ENCODE measurements around the gene GRAPL.
A peak's percentile ranks its signal among the peaks of the same experiment; 100 is the strongest.
"Not testable (repeated sequence)": the region's sequence is repeated elsewhere in the genome, so short reads cannot be mapped to it uniquely, and the experiment has no call there.

GRAPL gene

DNA sequence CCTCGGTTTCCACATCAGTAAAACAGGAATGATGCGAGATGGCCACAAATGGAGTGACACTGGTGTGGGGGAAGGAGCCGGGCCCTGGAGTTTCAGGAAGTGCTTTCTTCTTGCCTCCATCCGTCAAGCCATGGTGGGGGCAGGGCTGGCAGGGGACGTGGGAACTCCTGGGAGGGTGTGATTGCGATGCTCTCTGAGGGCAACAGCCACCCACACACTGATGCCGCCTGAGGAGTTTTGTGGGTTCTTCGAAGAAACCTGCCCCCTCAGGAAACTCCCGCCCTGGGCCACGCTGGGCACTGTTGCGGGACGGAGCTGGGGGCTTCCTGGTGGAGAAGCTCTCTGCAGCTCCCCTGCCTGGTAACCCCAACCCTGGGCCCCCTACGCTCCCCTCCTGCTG lies 8.0 kb downstream of the GRAPL start:
- peak; percentile 92 for FAIRE-seq
- not testable (repeated sequence) for DNase-seq (ENCODE audit: insufficient read length)

GRCh38 chr17:19136138-19136537 lies 8.7 kb downstream of the GRAPL start:
- DNase-seq (ENCODE audit: insufficient read length); FAIRE-seq: not testable (repeated sequence)

DNA sequence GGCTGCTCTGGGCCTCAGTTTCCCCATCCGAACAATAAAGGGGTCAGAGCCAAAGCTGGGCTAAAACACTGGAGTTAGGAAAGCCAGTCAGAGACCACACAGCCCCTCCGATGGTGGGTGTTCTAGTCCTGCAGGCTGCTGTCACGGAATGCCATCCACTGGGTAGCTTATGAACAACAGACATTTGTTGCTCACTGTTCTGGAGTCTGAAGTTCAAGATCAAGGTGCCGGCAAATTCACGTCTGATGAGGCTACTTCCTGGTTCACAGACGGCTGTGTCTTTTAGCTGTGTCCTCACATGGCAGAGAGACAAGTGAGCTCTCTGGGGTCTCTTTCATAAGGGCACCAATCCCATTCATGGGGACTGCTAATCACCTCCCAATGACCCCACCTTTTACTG lies 9.2 kb downstream of the GRAPL start:
- not testable (repeated sequence) for DNase-seq (ENCODE audit: insufficient read length); FAIRE-seq

DNA sequence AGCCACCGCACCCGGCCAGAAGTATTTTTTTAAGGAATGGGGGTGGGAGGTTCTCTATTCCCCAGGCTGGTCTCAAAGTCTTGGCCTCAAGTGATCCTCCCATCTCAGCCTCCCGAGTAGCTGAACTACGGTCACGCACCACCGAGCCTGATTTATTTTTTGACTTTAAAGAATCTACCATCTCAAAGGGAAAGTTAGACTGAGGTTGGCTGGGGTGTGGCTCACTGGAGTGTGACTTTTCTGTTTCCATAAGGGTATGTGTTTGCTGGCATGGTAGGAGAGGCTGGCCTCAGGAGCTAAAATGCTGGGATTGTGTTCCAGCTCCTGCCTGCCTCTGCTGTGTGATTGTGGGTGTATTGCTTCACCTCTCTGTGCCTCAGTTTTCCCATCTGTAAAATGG lies 10.6 kb downstream of the GRAPL start:
- not testable (repeated sequence) for DNase-seq (ENCODE audit: insufficient read length)
- peak; percentile 85 for FAIRE-seq

DNA sequence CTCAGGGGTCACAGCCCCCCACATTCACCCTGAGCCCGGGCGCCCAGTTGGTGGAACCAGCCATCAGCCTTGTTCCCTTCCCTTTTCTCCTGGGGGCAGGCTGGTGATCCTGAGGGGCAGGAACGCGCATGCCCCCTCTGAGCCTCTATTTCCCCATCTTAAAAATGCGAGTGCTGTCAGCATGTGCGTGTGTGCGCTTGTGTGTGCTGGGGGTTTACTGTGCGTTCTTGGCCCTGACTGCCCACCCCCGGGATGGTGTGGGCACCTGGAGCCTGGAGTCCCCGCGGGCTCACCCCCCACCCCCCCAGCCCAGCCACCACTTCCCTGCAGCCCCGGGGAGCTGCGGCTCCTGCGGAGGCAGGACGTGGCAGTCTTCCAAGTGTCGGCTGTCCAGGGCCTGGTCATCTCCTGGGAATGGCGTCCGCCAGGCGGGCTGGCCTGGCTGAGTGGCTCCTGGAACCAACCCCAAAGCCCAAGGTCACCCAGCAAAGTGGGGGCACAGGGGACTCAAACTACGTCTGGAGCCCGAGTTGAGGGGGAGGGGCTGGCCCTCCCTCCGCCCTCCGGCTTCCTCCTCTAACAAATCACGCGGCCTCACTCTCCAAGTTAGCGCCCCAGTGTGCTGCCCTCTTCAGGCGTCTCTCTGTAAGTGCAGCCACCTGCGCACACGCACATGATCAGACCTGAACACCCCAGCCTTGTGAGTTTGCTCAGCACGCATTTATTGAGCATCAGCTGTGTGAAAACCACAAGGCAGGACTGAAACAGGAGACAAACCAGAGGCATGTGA lies 14.2 kb downstream of the GRAPL start:
- DNase-seq (ENCODE audit: insufficient read length): not testable (repeated sequence)
- peak; percentile 97 for FAIRE-seq

- not testable (repeated sequence) for FAIRE-seq
These were observed 15.0 kb downstream of the GRAPL start for GRCh38 chr17:19142419-19142818.

GRCh38 chr17:19143097-19143777 lies 15.8 kb downstream of the GRAPL start:
- FAIRE-seq; DNase-seq (ENCODE audit: insufficient read length): not testable (repeated sequence)

More at GRCh38 chr17:19142419-19142818, 15.0 kb downstream of the GRAPL start:
- DNase-seq (ENCODE audit: insufficient read length): not testable (repeated sequence)

DNA sequence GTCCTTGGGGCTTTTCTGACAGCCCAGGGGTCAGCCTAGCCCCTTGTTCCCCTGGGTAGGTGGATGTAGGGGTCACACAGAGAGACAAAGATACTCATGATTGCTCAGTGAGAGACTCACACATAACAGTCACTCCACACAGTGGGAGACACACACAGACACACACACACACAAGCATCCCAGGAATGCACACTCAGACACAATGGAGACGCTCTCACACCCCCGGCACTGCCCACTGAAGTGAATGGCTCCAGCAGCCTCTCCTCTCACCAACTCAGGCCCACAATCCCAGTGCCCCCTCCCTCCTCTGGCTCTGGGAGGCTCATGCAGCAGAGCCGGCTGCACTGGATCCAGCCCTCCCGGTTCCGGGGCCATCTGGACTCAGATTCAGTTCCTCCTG lies 17.0 kb downstream of the GRAPL start:
- DNase-seq (ENCODE audit: insufficient read length); FAIRE-seq: not testable (repeated sequence)

GRCh38 chr17:19145471-19145870 lies 18.1 kb downstream of the GRAPL start:
- not testable (repeated sequence) for DNase-seq (ENCODE audit: insufficient read length); FAIRE-seq

- not testable (repeated sequence) for DNase-seq (ENCODE audit: insufficient read length); FAIRE-seq
These were observed 23.6 kb downstream of the GRAPL start for GRCh38 chr17:19150678-19151615.

GRCh38 chr17:19157628-19158027 lies 30.2 kb downstream of the GRAPL start:
- FAIRE-seq; DNase-seq (ENCODE audit: insufficient read length): not testable (repeated sequence)

- DNase-seq (ENCODE audit: insufficient read length); FAIRE-seq: not testable (repeated sequence)
These were observed 31.1 kb downstream of the GRAPL start for GRCh38 chr17:19158478-19158877.

DNA sequence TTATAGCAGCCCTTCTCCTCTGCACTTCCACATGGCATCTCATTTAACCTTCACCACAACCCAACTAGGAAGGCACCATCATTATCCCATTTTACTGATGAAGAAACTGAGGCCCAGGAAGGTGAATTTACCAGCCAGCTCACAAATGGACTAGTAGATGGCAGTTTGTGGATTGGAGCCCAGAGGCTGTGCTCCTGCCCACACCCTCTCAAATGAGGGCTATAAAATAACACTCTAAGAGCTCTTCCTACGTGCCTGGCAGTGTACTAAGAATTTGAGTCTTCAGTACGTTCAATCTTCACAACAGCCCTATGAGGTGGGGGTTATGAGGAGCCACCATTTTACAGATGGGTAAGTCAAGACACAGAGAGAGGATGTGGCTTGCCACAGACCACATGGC lies 31.5 kb downstream of the GRAPL start:
- FAIRE-seq; DNase-seq (ENCODE audit: insufficient read length): not testable (repeated sequence)

DNA sequence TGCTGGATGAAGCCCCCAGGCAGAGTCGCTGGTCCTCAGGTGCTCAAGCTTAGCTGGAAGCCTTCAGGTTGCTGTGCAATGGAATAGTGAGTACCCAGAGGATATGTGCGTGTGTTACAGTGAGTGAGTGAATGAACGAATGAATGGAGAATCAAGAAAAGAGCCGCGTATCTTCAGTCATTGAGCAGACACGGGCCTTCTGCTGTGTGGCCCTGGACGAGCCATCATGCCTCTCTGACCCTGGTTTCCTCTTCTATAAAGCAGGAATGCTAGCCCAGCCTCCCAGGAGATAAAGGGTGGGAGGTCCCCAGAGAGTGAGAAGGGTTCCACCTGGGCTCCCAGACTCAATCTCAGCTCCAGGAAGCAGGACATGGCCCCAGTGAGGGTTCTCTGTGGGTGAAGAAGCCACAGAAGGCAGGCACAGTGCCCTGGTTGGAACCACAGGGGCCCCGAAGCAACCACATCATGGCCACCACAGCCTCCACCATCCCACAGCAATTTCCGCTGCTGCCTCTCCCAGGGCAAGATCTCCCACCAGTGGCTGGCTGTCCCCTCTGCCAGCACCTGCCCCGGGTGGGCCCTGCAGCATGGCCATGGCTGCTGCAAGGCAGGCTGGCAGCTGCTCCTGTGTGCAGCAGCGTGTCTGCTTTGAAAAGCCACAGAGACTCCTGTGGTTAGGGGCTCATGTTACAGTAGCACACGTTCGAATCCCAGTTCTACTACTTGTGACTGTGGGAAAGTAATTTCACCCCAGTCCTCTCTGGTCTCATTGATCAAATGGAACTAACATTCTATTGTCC lies 34.1 kb downstream of the GRAPL start:
- DNase-seq (ENCODE audit: insufficient read length); FAIRE-seq: not testable (repeated sequence)

GRCh38 chr17:19162384-19163216 lies 35.2 kb downstream of the GRAPL start:
- not testable (repeated sequence) for FAIRE-seq; DNase-seq (ENCODE audit: insufficient read length)

DNA sequence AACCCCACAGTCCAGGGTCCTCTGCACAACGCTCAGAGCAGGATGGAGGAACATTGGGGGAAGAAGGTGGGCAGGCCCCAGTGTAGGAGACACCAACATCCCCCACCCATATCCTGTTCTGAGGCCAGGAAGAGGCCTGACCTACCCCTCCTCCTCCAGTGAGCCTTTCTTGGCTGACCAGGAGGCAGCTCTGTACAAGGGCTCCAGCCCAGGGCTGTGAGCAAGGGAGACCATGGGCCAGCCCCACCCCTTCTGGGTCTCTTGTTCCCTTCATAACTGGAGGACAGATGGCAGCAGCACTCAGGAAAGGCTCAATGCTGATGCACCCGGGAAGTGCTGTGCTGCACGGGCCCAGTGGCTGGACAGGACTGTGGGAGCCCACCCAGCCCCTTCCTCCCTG lies 47.0 kb downstream of the GRAPL start:
- not testable (repeated sequence) for FAIRE-seq

DNA sequence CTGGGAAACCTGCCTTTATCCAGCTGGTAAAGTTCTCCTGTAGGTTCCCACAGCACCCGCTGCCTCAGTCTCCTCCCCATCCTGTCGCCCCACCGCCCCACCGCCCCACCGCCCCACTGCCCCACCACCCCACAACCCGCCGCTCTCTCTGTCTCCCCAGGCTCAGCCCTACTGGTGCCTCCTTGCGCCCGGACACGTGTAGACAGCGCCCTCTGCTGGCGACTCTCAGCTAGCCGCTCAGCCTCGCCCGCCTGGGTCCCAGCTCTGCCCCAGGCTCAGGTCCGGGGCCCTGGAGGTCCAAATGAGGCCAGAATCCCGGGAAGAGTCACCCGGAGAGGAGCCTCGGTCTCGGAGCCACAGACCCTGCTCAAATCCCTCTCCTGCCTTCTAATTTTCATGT lies 48.0 kb downstream of the GRAPL start:
- FAIRE-seq; DNase-seq (ENCODE audit: insufficient read length): not testable (repeated sequence)

More for the DNA sequence above, 47.0 kb downstream of the GRAPL start:
- not testable (repeated sequence) for DNase-seq (ENCODE audit: insufficient read length)

- DNase-seq (ENCODE audit: insufficient read length); FAIRE-seq: not testable (repeated sequence)
These were observed 53.9 kb downstream of the GRAPL start for GRCh38 chr17:19181040-19181875.
